GM19043 (cell line): Measurements from ENCODE around the gene PC.

Experiments used
- ATAC-seq: cut with Tn5 transposase; IDR thresholded peaks from one replicate; pipeline ENCODE4 v1.9.1; 2021; ENCODE audit warnings: low read depth; ENCODE audit not compliant: unreplicated experiment

Gene PC

DNA sequence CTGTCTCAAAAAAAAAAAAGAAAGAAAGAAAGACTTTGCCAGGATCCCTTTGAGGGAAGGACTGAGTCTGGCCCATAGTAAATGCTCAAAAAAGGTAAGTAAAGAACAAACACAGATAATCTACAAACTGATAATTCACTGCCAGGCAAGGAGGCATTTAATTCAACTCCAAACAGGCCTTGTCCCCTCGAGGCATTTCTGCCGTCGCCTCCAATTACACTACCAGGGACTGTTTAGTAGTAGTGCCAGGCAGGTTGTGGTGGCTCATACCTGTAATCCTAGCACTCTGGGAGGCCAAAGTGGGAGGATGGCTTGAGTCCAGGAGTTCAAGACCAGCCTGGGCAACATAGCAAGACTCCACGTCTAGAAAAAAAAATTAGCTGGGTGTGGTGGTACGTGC is 43.7 kb downstream of the PC start:
- ATAC-seq: no peak

DNA sequence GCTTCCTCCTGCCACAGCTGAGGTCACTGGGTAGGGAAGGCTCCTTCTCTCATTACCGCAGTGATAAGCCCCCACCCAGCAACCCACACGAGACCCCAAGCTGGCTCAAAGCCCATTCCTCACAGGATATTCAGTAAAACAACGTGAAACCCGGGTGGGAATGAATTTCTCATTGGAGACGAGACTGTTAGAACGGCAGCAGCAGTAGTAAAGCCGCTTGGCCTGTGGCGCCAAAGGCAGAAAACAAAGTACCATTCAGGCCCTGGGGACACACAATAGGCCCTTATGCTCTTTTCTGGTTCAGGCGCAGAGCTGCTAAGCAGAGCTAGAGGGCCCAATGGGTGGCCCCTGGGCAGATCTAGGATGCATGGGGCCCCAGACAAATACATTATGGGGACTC is 45.3 kb downstream of the PC start:
- ATAC-seq: no peak

DNA sequence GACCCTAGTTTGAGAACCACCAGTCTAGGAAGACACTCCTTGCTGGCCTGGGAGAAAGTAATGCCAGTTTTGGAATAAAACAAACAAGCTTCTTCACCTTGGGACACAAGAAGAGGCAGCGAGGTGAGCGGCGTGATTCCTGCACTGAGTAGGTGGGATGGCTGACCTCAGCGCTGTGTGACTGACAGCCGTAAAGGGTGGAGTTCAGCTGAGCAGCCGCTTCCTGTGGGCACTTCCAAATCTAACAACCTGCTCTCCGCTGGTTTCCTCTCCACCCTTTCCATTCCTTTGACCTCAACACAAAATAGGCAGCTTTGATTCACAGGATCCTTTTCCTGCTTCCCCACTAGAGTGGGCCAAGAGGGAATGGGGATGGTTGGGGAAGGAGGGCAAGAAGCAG is 45.8 kb downstream of the PC start:
- no peak for ATAC-seq

DNA sequence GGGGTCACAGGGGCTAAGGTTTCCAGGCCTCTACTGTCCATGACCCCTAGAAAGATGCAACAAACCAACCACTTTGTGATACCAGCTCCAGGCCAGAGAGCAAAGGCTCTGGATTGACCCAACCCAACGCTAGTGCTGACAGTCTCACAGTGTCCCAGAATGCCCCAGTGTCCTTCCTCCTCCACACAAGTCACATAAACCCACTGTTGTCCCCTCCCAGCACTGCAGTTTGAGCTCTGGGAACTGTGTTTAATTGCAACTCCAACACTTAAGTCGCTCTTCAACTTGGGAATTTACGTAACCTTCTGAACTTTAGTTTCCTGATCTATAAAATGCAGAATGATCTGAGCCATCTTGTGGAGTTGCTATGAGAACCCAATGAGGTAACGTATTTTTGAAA is 47.5 kb downstream of the PC start:
- ATAC-seq: no peak

DNA sequence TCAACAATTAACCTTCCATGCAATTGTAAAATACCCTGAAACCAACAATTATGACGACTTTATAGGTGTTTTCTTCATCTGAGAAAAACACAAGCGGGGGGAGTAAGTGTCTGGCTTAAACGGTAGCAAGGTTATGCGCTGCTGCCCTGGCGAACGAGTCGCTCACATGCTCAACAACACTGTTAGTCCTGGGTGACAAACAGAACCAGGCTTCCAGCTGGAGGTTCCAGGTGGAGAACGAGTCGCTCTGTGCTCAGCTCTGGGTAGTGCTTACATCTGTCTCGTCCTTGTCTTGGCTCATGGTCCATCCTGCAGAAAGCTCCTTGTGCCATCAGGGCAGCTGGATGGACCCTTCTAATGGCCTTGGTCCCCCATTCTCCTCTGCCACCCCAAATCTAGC is 48.2 kb downstream of the PC start:
- ATAC-seq: no peak

DNA sequence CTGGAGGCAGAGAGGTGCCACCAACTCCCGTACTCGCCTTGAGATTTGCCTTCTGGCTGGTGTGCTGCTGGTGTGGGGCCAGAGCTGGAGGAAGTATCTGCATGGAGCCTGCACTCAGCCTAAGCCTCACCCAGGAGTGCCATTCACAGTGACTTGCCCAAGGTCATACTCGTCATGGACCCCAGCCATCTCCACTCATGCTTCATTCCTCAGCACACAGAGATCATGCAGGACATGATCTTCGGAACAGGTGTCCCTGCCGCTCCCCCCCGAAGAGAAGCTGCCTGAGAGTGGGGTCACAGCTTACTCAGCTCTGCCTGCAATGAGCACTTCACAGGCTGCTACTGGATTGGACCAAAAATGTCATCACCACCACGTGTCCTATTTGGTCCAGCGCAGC is 49.0 kb downstream of the PC start:
- ATAC-seq: no peak

DNA sequence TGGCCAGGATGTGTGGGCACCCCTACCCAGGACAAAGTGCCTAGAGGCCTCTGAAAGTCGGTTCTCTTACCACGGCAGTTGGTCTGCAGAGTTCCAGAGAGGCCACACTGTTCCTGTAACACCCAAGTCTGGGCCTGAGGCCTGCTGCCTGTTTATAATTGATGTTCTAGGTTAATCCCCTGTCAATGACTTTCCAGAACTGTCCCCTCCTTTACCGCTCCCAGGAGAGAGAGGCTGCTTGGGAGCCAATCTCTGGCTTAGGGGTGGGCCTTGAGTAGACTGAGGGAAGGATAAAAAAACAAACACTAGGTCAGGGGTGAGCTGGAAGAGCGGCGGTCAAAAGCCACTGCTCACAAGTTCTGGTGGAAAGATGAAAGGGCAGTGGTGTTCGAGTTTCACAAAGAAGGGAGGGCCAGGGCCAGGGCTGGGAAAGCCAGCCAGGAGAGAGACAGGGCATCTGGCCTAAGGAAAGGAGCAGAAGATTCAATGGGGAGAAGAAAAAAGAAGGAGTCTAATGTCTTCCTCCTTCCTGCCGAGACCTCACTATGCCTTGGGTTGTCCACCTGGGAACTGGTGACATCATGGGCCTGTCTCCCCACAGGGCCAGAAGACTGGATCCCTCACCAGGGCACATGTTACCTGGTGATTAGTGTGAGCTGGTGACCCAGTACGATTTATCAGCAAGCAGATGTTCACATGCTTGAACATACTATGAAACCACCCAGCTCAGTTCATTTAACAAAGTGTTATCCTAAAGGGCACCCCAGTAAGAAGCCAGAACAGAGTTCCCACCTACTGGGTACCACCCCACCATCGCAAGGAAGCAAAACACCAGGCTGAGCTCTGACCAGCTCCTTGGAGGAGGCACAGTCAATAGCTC is 50.2 kb downstream of the PC start:
- no peak for ATAC-seq

DNA sequence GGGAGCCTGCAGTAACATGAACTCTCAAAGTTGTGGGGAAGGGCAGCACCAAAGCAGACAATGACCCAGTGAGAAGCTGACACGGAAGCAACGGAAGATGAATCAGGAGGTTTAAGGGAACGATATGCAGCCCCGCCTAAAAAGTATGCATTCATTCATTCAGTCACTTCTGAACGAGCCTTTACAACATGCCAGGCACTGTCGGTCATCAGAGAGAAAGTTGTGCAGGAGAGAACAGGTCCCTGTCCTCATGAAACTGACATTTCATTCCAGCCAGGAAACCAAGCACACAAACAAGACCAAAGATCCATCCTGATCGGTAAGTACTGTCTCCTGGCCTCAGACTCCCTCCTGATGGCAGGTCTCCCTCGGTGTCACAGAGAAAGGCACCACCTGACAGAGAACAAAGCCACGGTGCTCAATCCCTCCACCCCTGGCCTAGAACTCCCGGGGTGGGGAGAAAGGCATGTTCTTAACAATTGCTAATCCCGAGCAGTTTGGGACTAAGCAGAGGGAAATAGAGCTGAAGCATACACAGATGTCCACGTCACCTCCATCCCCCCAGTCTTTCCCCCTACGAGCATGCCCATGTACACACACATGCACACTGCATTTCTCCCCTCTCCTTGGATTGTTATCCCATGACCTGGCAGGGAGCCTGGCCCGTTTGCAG is 52.0 kb downstream of the PC start:
- no peak for ATAC-seq

DNA sequence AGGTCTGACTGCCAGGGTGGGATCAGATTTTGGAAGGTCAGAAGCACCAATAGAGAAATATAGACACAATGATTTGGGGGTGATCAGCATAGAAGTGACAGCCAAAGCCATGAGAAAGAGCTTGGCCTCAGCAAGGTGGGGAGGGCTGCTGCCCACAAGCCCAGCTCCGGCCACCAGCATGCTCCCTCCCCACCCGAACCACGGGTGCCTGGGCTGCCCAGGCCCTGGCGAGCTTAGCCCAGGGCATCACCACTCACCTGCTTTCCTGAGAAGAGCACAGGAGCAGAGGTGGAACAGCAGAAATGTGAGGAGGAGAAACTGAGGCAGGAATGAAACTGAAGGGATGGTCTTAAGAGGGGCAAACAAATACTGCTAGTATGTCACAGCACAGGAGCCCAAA is 52.6 kb downstream of the PC start:
- ATAC-seq: no peak

DNA sequence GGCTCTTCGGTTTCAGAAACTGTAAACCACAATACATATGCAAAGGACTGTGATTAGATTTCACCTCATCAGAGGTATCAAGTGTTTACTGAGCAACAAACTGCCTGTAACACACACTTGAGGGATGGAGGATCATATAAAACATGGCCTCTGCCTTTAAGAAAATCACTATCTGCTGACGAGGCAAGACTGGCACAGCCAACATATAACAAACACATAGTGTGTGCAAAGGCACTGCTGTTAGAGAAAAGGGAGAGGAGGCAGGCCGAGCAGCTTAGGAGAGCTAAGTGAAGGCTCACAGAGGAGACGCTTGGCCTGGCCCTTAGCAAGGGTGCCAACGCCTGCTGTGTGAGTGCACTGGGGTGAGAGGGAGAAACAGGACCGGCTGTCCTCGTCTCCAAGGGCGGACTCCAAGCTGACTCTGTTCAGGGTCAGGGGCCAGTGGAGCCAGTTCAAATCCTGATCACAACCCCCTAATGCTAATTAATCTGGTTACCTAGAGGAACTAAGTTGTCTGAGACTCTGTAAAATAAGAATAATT is 53.1 kb downstream of the PC start:
- no peak for ATAC-seq

DNA sequence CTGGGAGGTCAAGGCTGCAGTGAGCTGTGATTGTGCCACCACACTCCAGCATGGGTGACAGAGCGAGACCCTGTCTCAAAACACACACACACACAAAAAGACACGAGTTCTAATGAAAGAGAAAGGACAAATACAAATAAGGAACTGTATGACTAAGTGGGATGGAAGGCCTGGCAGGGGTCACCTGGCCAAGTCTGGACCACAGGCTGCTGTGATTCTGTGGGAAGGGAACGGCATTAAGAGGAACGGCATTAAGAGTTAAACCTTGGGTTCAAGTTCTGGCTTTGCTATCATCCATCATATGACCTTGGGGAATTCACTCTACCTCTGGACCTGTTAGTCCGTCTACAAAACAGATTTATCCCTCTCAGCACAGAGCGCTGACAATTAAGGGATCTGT is 53.6 kb downstream of the PC start:
- ATAC-seq: no peak

DNA sequence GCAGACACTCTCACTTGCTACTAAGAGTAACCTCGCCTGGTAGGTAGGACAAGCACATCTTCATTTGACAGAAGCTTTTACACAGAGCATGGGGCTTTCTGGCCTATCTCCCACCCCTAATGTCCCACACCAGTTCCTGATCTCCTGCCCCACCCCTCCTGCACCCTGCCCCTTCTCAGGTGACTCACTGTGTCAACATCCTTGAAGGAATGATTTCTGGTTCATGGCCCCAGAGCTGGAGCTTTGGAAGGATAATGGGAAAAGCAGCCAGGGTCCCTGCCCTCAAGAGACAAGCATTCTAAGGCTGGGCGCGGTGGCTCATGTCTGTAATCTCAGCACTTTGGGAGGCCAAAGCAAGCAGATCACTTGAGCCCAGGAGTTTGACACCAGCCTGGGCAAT is 54.1 kb downstream of the PC start:
- no peak for ATAC-seq

DNA sequence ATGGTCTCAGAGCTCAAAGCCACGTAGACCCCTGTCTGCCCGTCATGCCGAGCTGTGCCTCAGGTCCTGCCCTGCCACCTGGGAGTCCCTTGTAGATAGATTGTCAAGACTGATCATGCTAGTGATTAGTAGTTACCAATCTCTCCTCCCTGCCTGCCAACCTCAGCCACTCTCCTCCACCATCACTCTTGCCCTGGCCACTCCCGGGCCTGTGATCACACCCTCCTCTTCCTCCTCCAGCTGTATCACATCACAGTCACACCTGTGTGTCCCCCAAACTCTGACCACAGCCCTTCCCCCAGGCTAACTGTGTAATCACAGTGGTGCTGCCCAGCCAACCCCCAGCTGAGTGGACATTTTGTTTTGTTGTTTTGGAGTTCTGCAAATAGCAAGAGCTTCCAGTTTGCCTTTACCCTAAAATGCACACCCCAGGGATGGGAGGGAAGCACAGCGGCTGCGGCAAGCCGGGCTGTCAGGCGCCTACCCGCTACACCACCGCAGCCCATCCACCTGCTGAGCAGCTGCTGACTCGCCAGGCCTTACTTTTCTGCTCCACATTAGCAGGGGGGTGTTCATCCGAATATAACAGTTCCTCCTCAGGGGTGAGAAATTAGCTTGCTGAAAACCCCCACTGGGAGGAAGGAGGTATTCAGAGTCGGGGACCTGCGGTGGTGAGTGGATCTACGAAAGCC is 55.6 kb downstream of the PC start:
- no peak for ATAC-seq

DNA sequence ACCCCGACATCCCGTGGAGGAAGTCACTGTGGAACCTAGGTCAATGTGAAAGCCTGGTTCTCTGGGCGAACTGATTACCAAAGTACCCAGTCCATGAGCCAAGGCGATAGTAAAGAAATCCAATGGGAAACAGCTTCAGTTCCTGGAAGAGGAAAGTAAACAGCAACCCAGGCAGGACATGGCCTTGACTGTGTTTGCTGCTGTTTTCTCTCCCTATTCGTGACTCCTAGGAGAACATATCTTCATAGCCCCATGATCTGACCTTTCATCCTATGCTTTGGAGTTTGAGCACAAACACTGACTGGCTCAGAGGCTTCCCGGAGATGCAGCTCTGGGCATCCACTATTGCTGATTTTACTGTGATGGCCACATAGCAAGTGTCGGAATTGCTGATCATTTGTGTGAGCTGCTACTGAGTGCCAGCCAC is 56.2 kb downstream of the PC start:
- no peak for ATAC-seq

DNA sequence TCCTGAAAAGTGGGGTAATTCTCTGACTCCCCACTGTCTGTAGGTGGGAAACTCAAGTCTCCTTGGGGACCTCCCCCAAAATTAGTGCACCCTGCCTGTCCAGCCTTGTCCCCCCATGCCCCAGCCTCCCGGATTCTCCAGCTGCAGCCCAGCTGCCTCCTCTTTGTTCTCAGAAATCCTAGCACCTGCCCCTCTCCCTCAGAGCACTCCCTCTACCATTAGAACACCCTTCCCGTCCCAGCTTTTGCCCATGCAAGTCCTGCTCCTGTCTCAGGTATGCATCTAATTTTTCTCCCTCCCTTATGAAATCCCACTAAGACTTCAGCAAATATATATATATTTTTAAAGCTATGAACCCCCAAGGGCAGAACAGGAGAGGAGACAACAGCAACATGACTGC is 64.0 kb downstream of the PC start:
- no peak for ATAC-seq

DNA sequence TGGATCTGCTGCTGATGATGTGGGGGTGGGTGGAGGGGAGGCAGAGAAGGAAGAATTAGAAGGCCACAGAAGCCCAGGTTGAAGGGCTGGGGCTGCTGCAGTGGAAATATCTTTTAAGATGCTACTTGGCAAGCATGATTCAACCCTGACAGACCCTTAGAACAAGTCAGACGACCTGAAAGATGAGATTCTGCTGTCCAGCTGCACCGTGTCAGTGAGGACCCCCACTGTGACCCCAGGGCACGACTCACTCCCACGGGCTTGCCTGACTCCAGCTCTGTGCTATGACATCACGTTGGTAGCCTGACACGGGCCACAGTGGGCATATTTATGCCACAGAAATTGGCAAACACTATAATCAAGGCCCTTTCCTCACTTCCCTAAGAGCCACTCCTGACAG is 65.3 kb downstream of the PC start:
- ATAC-seq: no peak

DNA sequence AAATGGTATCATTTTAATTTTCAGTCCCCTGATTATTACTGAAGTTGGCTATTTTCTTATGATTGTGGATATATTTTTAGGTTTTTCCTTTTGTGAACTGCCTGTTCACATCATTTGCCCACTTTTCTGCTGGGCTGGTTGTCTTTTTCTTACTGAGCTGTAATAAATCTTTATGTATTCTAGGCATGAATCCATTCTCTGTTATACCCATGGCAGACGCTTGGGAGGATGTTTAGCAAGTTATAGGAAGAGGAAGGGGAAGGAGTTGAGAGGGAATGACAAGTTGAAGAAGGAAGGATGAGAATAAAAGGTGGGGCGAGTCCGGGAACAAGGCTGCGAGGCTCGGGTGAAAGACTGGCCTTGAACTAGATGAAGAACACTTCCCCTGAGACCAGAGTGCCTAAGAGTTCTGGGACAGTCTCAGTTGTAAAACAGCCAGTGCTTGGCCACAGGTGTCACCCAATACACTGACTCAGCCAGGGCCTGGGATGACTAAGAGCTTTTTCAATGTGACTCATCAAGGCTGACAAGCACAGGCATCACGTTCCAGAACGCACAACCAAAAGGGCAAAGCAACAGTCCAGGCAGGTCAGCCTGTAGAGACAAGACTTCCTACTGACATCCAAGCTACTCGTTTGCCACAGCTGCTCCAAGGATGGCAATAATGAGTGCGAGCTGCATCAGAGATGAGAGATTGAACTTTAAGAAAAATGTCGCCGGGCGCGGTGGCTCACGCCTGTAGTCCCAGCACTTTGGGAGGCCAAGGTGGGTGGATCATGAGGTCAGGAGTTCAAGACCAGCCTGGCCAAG is 66.1 kb downstream of the PC start:
- ATAC-seq: peak; percentile 84

DNA sequence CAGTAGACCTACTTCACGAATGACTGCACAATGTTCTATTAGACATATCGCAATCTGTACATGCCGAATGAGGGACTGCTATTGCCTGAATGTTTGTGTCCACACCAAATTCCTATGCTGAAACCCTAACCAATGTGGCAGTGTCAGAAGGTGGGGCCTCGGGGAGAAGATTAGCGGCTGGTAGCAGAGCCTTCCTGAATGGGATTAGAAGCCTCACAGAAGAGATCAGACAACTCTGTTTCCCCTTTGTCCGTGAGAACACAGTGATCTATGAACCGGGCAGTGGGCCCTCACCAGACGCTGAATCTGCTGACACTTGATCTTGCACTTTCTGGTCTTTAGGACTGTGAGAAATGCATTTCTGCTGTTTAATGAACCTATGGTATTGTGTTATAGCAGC is 68.2 kb downstream of the PC start:
- no peak for ATAC-seq

DNA sequence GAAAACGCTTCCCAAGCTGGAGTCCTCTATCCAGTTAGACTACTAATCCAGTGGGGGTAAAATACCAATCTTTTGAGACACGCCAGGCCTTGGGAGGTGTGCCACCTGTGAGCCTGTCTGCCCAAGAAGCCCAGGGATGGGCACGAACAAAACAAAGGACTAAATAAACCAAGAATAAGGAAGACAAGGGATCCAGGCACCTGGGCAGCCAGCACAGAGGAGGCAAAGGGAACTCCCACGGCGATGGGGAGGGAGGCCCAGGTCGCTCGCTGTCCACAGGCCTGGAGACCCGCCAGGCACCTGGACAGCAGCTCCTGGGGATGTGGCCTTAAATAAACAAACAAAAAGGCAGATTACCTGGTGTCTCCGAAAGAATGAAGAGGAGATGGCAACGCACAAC is 69.9 kb downstream of the PC start:
- ATAC-seq: no peak

DNA sequence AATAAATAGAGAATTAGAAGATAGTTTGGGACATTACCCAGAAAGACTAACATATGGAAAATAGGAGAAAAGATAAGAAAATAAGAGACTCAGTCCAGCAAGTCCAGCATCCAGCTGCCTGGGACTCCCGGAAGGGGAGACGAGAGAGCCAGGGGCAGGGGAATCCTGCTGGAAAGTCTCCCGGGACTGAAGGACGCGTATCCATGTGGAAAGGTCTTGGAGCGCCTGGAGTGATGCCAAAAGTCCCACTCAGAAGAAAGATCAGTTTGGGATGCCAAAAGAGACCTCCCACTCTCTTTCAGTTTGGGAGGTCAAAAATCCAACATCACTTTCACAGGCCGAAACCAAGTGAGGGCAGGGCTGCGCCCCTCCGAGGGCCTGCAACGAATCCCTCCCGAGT is 70.7 kb downstream of the PC start:
- ATAC-seq: no peak
